ENCODE measurements around the gene SAFB.

SAFB gene

DNA sequence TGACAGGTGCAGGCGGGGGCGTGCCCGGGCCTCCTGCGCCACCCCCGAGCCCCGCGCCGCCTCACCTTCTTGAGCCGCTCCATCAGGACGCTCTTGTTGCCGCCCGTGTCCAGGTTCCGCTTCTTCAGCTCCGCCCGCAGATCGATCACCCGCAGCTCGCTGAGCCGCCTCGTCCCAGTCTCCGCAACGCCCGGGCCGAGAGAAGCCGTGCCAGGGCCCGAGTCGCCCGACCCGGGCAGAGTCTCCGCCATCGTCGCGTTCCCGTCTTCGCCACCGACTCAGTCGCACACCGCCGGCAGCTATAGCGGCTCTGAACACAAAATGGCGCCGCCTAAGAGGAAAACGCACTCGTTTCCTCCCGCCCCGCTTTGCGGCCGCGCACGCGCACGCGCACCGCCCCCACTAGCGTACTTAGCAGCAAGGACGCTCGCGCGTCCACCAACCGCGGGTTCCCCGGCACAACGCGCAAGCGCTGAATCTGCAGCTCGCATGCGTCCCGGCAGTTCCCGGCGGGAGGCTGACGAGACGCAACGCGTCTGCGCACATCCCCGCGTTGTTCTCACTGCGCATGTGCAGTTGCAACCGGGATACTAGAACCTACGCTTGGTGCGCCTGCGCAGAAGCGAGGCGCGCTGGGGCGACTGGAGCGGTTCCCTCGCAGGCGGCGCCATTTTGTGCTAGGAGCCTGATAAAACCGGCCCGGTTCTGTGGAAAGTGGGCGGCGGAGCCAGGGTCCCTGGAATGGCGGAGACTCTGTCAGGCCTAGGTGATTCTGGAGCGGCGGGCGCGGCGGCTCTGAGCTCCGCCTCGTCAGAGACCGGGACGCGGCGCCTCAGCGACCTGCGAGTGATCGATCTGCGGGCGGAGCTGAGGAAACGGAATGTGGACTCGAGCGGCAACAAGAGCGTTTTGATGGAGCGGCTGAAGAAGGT is at the start of gene SAFB, which contains the start of gene SAFB2:
Gene SAFB (plus strand): TSS at position 619 of the 932 bp plus-strand sequence. CDS start 123 bp downstream, at position 742.
Gene SAFB2 (minus strand): TSS at position 312 of the 932 bp plus-strand sequence. CDS start 61 bp downstream, at position 251.
- peak; percentile 100 for DNase-seq (ENCODE audit: low spot score)

DNA sequence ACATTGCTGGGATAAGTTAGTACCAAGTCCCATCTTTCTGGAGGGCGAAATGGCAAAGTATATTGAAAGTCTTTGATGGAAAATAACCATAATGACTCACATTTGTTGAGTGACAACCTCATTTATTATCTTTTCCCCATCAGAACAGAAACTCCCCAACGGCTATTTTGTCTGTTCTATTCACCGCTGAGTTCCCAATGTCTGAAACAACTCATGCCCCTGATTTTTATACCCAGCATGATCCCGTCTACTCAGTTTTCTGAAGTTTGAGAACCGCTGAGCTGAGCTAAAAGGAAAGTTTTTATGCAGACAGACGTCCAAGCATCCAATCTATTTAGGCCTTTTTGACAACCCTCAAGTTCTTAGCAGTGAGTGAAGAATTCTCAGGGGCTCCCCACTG is 47.3 kb upstream of the SAFB start:
- DNase-seq (ENCODE audit: low spot score): no peak

DNA sequence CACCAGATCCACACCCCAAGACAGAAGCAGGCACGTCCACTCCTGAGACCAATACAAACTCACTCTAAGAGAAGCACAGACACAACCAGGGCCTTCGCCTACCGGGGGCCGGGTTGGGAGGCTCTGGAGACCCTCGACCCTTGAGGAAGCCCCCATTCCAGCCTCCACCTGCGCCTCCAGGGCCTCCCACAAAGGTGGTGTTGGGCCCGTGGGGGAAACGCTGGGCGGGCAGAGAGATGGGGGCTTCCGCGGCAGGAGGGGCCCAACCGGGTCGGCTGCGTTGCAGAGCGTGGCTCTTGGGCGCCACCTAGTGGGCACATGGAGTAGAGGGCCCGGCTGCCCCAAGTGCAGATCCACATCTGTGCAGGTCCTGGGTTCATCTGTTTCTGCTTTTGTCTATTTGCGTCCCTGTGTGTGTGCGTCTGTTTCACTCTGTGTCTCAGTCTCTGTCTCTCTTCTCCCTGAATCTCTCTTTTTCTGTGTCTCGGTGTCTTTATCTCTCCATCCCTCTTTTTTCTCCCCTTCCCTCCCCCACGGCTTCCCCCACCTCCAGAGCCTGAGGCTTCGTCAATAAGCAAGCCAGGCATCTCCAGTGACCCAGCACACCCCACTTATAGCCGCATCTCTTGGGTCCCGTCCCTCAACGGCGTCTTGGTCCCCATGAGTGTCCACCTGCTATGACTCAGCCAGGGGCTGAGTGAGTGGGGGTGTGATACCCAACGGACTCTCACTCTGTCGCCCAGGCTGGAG is 44.6 kb upstream of the SAFB start:
- peak; percentile 56 for DNase-seq (ENCODE audit: low spot score)

DNA sequence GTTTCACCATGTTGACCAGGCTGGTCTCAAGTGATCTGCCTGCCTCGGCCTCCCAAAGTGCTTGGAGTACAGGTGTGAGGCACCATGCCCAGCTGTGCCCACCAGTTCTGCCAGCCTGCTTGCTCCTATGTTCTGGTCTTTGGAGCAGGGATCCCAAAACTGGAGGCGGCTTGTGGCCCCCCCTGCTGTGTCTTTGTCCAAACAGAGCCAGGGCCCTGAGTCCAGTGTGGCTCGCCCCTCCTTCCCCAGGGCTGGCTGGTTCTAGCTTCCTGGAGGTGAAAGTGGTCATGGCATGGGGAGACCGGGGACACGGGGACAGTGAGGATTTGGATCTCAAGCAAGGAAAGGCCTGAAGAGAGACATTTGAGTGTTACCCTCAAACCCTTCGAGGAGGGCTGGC is 43.6 kb upstream of the SAFB start:
- no peak for DNase-seq (ENCODE audit: low spot score)

DNA sequence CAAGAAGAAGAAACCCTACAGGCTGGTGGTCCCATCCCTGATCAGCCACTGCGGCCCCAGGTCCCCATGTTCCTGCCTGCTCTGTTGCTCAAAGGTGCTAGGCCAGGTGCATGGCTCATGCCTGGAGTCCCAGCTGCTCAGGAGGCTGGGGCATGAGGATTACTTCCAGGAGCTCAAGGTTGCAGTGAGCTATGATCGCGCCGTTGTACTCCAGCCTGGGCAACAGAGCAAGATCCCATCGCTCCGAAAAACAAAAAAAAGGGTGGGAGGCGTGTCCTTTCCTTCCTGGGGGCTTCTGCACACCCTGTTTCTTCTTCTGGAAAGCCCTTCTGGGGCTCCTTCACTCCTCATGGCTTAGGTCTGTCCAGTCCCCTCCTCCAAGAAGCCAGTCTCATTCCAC is 43.2 kb upstream of the SAFB start:
- no peak for DNase-seq (ENCODE audit: low spot score)

DNA sequence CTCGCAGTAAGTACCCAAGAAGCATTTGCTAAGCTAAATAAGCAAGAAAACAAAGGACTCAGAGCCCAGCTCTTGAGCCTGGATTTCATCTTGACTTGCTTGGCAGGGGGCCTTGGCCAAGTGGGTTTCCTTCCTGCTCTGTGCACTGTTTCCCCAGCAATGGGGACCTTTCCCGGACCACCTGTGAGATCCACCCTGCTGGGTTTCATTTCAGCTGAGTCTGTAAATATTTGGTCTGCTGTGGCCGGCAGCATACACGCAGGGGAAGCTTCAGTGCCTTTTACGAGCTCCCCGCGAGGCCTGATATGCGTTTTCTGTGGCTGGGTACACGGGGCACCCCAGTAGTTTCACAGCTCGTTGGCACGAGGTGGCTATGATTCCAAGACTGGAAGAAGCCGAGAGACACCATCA is 42.7 kb upstream of the SAFB start:
- no peak for DNase-seq (ENCODE audit: low spot score)

DNA sequence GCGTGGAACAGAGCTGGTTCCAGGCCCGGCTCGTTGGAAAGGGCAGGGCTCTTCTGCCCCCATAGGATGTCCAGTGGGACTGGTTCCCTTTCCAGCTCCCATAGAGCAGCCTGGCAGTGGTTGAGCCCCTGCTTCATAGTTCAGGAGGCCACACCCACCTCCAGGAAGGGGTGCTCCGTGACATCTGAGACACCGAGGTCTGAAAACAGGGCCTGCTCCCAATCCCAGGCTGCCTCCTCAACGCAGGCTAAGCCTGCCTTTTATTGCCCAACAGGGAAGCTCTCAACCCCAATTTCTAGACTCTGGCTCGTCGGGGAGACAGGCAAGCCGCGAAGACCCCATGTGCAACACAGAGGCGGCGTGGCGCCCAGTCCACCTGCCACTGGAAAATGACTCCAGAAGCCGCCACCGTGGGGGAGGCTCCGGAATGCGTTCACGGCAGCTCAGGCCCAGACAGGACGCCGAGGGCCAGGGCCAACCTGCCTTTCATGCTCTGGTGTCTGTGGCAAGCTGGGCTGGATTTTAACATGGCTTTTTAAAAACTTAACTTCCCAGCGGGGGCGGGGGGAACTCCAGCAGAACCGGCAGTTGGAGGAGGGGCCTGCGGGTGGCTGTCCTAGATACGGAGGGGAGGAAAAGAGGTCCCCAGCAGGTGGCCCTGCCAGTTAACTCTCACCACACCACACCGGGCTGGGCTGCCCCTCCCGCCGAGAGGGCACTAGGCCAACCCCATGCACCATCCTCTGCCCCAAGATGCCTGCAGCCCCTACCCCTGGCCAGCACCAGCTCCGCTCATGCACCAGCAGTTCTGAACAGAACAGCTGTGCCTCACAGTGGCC is 37.2 kb upstream of the SAFB start:
- peak; percentile 22 for DNase-seq (ENCODE audit: low spot score)

DNA sequence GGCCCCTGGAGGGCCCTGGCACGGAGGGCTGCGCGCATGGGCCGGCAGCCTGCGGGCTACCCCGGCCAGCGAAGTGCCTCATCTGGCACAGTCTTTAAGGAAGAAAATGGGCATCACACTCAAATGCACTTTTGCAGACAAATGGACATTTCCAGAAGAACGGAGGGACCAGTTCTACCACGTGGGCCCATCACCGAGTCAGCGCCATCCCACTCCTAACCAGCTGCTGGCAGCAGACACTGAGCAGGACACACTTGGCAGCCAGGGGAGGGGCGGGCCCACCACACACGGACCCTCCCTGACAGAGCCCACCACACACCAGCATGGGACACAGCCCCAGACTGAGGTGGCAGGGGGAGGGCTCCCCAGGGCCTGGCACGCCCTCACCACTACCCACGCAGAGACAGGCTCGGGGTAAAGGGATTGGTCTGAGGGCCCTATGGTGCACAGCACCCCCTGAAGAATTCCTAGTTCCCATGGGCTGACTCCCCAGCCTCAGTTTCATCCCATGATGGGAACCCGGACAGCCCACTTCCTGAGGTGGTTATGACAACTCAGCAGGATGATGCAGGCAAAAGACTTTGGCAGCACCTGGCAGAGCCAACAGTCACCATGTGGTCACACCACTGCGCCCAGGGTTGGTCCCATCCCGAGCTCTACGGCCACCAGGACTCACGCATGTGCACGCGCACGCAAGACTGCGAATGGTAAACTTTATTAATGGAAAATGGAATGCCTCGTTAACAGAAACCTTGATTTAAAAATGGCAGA is 36.4 kb upstream of the SAFB start:
- no peak for DNase-seq (ENCODE audit: low spot score)

DNA sequence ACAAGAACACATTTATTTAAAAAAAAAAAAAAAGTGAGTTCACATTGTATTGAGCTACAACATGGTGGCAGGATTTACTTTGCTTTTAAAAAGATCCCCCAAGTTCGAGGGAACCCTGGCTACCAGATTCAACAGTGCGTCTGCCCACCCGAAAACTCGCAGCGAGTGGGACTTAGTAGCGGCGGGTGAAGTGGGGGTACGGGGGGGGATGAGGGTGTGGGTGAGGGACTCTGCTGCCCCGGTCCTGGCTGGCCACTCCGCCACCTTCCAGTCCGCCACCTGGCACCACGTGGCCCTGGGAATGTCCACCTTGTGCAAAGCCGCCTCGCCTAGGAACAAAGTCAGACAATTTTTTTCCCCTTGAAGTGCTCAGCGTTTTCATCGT is 35.8 kb upstream of the SAFB start:
- no peak for DNase-seq (ENCODE audit: low spot score)

DNA sequence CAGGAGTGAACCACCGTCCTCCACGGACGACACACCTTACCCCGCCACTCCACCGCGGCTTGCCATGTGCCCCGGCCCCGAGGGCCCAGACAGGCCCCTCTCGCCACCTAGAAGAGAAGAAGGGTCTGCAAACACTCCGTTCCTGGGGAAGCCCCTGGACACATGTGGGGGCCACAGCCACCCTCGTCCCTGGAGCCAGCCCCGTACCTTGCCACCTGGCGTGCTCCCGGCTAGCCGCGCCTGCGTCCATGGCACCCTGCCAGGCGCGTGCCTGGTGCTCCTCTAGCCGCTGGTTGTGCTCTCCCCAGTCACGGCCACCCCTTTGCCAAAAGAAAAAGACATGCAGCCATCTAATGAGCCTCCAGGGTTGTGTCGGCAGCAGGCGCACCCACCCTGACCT is 35.2 kb upstream of the SAFB start:
- DNase-seq (ENCODE audit: low spot score): no peak

DNA sequence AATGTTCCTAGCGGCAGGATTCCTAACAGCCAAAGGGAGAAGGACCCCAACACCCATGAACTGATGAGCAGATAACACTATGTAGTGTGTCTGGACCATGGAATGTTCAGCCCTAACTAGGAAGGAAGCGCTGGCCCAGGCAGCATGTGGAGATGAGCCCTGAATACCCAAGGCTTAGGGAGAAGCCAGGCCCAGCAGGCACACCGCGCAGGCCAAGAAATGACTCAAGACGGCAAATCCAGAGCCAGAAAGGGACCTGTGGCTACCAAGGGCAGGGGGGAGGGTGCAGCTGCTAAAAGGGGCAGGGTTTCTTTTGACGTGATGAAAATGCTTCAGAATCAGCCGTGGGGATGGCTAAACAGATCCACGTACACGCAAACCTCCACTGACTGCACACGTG is 34.4 kb upstream of the SAFB start:
- no peak for DNase-seq (ENCODE audit: low spot score)

DNA sequence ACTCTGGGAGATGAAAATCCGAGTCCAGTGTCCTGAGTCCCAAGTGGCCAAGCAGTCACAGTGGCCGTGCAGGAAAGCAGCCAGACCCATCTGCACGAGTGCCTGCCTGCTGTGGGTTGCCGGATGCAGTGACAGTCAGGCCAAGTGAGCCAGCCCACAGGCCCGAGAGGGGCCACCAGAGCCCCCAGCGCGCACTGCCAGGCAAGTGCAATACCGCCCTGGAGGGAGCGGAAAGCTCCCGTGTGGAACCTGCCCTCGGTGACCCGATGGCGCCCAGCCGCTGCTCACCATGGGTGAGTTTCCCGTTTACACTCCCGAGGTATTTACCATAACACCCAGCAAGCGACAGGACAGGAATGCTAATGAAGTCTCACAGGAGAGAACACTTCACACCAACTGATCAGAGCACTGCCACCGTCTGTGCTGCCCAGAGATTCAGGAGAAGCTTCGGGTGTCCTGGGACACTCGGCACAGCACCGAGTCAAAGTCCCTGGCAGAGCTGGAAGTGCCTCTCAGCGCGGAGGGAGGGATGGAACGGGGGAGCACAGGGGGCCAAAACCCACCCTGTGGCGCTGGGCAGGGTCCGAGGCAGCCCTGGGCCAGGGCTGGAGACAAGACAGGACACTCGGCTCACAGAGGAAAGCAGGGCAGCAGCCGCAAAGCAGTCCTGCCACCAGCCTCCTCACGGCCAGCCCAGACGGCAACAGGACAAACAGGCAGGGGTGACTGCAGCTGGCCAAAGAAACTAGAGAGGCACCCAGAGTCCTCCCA is 33.8 kb upstream of the SAFB start:
- DNase-seq (ENCODE audit: low spot score): no peak

DNA sequence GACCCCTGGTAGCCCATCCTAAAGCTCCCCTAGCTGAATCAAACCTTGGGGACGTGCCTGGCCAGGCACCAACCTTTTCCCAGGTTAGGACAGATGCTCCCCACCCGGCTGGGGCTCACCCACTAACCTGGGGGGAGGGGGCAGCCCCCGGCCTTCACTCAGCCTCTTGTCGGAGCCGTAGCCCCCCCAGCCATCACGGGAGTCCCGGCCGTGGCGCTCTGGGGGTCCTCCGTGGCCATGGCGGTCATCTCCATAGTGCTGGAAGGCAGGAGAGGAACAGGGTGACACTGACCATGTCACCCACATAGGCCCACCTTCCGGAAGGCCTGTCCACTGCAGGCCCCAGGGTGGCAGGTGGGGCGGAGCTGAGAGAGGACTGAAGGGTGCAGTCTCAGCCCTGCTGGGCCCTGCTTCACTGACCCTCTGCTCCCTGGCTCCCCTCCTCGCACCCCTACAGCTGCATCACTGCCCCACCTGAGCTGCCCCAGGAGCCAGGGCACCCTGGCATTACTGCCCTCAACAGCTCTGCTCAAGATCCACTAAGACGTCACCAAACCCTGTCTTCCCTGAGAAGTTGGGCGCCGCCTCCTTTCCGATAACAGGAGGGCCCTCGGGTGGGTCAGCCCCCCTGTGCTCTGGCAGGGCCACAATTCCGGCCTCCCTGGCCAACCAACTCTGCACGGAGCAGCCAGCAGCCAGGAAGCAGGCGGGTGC is 32.6 kb upstream of the SAFB start:
- DNase-seq (ENCODE audit: low spot score): no peak

DNA sequence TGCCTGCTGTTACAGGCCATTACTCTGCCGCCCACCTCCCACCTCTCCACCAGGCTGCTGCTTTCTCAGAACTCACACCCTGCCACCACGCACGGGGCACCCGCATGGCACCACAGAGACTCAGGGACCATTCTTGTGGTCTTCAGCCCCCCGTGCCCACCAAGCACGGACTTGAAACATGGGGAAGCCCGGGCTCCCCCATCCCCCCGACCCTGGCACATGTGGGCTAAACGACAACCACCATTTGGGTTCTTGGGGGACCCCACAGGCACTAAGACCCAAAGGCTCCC is 32.1 kb upstream of the SAFB start:
- DNase-seq (ENCODE audit: low spot score): no peak

DNA sequence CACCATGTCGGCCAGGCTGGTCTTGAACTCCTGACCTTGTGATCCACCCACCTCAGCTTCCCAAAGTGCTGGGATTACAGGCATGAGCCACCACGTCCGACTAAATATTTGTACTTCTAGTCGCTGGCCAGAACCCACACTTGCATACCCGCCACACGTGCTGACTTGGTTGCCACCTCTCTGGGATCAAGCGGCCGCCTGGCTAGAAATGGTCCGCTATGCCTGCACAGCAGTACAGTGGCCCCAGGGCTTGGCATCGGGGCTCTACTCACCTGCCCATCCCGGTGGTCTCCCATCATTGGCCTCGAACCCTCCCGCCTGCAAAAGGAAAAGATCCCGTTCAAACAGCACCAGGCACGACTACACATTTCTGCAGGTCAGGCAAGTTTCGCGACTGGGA is 31.4 kb upstream of the SAFB start:
- no peak for DNase-seq (ENCODE audit: low spot score)

DNA sequence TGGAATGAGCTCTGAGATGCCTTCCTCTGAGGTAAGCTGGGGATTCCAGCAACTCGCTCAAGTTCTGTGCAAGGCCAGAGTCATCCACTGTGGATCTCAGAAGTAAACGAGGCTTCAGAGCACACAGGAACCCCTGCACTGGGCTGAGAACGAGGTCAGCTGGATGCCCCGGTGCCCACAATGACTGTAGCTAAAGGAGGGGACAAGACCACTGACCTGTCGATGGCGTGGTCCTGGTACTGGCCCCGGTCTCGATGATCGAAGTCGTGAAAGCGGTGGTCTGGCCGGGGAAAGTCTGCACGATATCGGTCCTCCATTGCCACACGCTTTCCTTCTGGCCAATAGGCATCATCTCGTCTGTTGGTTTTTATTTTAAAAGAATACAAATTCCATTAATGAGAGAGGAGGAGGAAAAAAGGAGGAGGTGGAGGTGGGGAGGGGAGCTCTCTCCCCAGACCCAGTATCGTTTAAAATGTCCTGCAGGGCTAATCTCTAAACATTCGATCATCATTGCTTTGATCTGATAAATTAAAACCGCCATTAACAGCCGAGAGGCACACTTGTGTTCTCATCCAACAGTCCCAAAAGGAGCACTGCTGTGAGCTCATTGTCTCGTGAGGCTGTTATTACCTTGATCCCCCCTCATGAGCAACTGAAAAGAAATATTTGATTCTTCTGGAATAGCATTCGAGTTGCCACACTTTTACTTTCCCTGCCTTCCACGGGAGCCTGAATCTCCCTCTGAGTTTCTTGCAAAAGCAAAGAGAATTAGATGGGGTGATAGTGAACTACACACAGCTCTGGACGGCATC is 30.1 kb upstream of the SAFB start:
- DNase-seq (ENCODE audit: low spot score): no peak

DNA sequence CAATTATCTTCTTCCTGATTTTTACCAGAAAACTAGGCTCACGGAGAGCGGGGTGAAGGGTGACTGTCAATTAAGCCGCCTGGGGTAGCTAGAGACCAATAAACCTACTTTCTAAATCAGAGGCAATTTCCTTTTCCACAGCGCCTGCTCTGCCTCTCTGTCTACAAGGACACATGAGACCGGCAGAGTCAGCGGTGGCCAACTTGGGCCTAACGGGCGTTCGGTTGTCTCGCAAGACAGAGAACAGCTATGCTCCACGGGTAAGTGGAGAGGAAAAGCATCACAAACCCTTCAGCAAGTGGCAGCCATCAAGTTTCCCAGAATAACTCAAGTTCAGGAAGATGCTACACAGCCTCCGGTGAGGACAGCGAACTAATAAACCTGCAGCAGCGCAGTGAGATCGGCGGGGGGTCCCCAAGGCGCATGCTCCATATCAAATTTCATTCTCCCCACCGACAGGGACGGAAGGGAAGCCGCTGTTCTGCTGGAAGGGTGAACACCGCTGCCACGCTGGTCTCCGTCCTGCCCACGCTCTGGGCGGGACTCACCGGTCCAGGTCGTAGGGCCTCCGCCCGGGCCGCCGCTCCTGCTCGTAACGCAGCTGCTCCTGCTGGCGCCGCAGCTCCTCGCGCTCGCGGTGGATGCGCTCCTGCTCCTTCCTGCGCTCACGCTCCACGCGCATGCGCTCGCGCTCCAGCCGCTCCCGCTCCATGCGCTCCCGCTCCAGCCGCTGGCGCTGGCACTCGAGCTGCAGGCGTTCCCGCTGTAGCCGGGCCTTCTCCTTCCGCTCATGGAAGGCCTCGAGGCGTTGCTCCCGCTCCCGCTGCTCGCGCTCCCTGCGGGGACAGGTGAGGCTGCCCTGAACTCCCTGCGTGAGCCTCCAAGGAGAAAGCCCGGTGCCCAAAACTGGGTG is 29.3 kb upstream of the SAFB start:
- DNase-seq (ENCODE audit: low spot score): no peak

DNA sequence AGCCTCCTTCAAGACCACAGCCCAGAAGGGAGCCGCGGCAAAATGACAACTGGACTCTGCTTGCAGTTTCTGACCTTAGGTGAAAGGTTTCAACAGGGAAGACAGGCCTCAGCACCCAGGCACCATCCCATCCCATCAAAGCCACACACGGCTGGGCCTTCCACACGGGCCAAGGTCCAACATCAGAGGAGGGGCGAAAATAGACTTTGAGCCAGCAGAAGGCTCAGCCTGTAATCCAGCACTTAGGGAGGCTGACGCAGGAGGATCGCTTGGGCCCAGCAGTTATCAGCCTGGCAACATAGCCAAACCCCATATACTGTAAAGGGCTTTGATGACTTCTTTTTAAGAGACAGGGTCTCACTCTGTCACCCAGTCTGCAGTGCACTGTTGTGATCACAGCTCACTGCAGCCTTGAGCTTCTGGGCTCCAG is 28.3 kb upstream of the SAFB start:
- DNase-seq (ENCODE audit: low spot score): no peak
